Upper lobe of right lung (tissue), 1 donor: ENCODE results near the gene TP73. TPM values are rescaled to one million over a fixed set of nuclear protein-coding genes. Genes with fewer than 3 reads are reported as not detected.

Source experiments
- ATAC-seq: fragments of 200-7000 bp; cut with Tn5 transposase; one replicate; pipeline ENCODE4 v1.9.1; 2020; ENCODE audit warnings: mild to moderate bottlenecking, moderate library complexity
- DNase-seq: peaks from one replicate; pipeline ENCODE4 v3.0.0-alpha.2; 2020
- H3K27ac ChIP-seq: fragments of 200-600 bp; one replicate; pipeline ENCODE4 v1.8.0; 2022
- H3K27me3 ChIP-seq: fragments of 200-600 bp; one replicate; pipeline ENCODE4 v1.8.0; 2022; ENCODE audit warnings: mild to moderate bottlenecking
- H3K36me3 ChIP-seq: fragments of 200-600 bp; one replicate; pipeline ENCODE4 v1.8.0; 2022
- H3K4me1 ChIP-seq: fragments of 200-600 bp; one replicate; pipeline ENCODE4 v1.8.0; 2022
- H3K4me3 ChIP-seq: fragments of 200-600 bp; one replicate; pipeline ENCODE4 v1.8.0; 2022; ENCODE audit warnings: mild to moderate bottlenecking
- H3K9me3 ChIP-seq: fragments of 200-600 bp; one replicate; pipeline ENCODE4 v1.8.0; 2022
- CTCF ChIP-seq: fragments of 200-600 bp; IDR thresholded peaks from one replicate; pipeline ENCODE4 v1.8.0; 2022; ENCODE audit warnings: antibody characterized with exemption
- intact Hi-C: fragments of 100-400 bp; cut with DNase I; formaldehyde crosslinking; loops from one replicate; pipeline ENCODE4 v1.11.0; 2022
- total RNA-seq: library from RNA; stranded (reverse); fragmentation: NEBNext Ultra II Directional; extraction: Animal tissue kit (Norgen Biotek cat#: 25700); gene quantifications from one replicate; pipeline ENCODE4 v1.2.1, GENCODE V29; 2021
- donor health status: DM: no; HTN: yes; CAD: no; lungs with severe emphysema.

TP73 gene
- total RNA-seq, 1 donor from 2014 or later, result 0.29 TPM

GRCh38 chr1:3606779-3607702, 45.3 kb upstream of the TP73 start:
- Histone ChIP-seq H3K9me3 (no peaks in the 10 kb centered on the region), H3K27ac (no peak overlapping the region), H3K36me3 (no peaks in the 10 kb centered on the region), H3K4me3 (no peak overlapping the region), H3K4me1 (peaks cover 20% of the 10 kb centered on the region), H3K27me3 (peaks cover 15% of the 10 kb centered on the region)
- intact Hi-C loops, result no loop called here
- ATAC-seq (no peak), DNase-seq (no peak)
- TF ChIP-seq CTCF, result no peak

GRCh38 chr1:3607703-3608065, 44.6 kb upstream of the TP73 start:
- no peak for ATAC-seq
- H3K4me1 ChIP-seq, result peaks cover 22% of the 10 kb centered on the region
- no peaks in the 10 kb centered on the region for H3K9me3 ChIP-seq
- TF ChIP-seq CTCF, result no peak
- no peak overlapping the region for H3K27ac ChIP-seq
- no peak for DNase-seq
- intact Hi-C loops, result no loop called here
- H3K36me3 ChIP-seq, result no peaks in the 10 kb centered on the region
- H3K27me3 ChIP-seq, result peaks cover 20% of the 10 kb centered on the region
- H3K4me3 ChIP-seq, result no peak overlapping the region

GRCh38 chr1:3608154-3608553, 44.2 kb upstream of the TP73 start:
- intact Hi-C loops, result no loop called here
- DNase-seq, result no peak

GRCh38 chr1:3609016-3609768, 43.1 kb upstream of the TP73 start:
- H3K27ac ChIP-seq, result no peak overlapping the region
- H3K9me3 ChIP-seq, result no peaks in the 10 kb centered on the region
- no peaks in the 10 kb centered on the region for H3K36me3 ChIP-seq
- ATAC-seq (no peak), DNase-seq (no peak)
- H3K4me3 ChIP-seq, result no peak overlapping the region
- intact Hi-C loops, result no loop called here
- peaks cover 30% of the 10 kb centered on the region for H3K4me1 ChIP-seq
- TF ChIP-seq CTCF, result no peak
- H3K27me3 ChIP-seq, result peaks cover 20% of the 10 kb centered on the region

More at GRCh38 chr1:3608154-3608553, 44.2 kb upstream of the TP73 start:
- no peak overlapping the region for H3K4me3 ChIP-seq
- no peaks in the 10 kb centered on the region for H3K36me3 ChIP-seq
- H3K4me1 ChIP-seq, result peaks cover 23% of the 10 kb centered on the region
- no peak for ATAC-seq
- no peak overlapping the region for H3K27ac ChIP-seq
- no peak for TF ChIP-seq CTCF
- H3K9me3 ChIP-seq, result no peaks in the 10 kb centered on the region
- peaks cover 20% of the 10 kb centered on the region for H3K27me3 ChIP-seq

GRCh38 chr1:3609769-3610526, 42.4 kb upstream of the TP73 start:
- H3K4me1 ChIP-seq, result peaks cover 31% of the 10 kb centered on the region
- no peaks in the 10 kb centered on the region for H3K36me3 ChIP-seq
- H3K27ac ChIP-seq, result no peak overlapping the region
- peak overlapping the region; percentile 54 for H3K4me3 ChIP-seq
- peaks cover 20% of the 10 kb centered on the region for H3K27me3 ChIP-seq
- TF ChIP-seq CTCF, result no peak
- no peaks in the 10 kb centered on the region for H3K9me3 ChIP-seq
- ATAC-seq, result no peak
- intact Hi-C loops, result no loop called here
- no peak for DNase-seq
